GM12873 (cell line): Measurements from ENCODE around the gene RAG2.

ENCODE experiments used
- CTCF ChIP-seq: IDR thresholded peaks from 2 replicates; pipeline ENCODE4 v1.5.1; 2012; ENCODE audit warnings: low read depth, mild to moderate bottlenecking, moderate library complexity, low read length, control low read depth; ENCODE audit not compliant: insufficient read depth; ENCODE audit errors: missing control alignments

RAG2 gene

DNA sequence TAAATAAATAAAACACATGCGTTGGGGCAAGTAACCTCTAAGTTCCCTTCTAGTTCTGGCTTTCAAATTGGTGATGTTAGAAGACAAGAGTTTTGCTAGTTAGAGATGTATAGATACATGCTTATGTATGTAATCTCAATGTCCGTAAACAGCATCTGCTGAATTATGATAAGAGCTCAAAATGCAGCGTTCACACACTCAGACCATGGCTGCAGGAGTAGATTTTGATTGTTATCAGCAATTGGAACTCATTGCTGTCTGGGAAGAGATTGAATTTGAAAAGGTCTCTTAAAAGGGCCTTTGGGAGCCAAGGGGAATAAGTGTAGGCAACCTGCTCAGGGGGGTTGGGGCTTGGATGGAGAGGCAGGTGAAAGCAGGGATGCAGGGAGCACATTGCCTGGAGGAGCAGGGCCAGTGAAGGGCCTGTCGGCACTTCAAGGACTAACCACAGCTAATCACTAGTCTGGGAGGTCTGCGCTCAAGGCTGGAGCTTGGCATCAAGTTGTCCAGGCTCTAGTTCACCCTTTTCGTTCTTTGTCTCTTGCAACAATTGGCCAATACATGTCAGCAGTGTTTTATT lies 32.9 kb downstream of the RAG2 start:
- TF ChIP-seq CTCF = no peak

DNA sequence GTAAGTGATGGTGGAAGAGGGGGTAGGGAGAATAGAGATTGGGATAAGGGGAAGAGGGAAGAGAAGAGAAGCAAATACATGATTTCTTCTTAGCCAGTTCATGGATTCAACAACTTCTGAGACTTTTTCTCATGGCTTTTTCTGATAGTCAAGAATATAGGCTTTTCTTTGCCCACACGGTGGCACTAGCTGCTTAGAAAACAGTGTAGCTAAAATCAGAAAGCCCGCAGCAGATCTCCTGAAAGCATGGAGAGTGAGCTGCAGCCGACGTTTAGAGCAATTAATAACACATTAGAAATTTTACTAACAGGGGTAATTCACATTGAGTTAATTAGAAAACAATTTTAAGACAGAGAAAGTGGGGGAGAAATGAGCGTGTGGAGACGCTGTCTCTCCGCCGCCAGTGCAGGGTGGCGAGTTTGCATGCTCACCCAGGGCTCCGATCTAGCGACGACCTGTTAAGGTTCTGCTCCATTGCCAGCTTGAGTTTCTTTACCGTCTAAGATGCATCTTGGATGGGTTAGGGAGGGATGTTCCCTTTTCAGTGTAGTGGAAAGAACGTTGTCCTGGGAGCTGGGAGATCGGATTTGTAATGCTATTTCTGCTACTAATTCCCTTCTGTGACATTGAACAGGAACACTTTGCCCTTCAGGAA lies 33.5 kb downstream of the RAG2 start:
- peak; percentile 65 for TF ChIP-seq CTCF

- TF ChIP-seq CTCF = no peak
Measured at GRCh38 chr11:36558571-36559413, 39.2 kb downstream of the RAG2 start.

DNA sequence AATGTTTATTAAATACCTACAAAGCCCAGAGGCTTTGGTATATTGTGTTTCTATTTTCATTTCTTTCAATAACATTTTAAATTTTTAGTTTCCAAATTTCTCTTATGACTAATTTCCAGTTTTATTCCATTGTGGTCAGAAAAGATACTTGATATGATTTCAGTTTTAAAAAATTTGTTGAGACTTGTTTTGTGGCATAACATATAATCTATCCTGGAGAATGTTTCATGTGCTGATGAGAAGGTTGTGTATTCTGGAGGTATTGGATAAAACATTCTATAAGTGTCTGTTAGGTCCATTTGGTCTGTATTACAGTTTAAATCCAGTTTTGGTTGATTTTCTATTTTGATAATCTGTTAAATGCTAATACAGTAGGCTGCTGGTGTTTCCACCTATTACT lies 40.0 kb downstream of the RAG2 start:
- TF ChIP-seq CTCF = no peak

- no peak for TF ChIP-seq CTCF
Measured at GRCh38 chr11:36550385-36551115, 47.5 kb downstream of the RAG2 start.
